ENCODE measurements around the gene TPM4.
"Not testable (repeated sequence)": the region's sequence is repeated elsewhere in the genome, so short reads cannot be mapped to it uniquely, and the experiment has no call there.

Gene TPM4

DNA sequence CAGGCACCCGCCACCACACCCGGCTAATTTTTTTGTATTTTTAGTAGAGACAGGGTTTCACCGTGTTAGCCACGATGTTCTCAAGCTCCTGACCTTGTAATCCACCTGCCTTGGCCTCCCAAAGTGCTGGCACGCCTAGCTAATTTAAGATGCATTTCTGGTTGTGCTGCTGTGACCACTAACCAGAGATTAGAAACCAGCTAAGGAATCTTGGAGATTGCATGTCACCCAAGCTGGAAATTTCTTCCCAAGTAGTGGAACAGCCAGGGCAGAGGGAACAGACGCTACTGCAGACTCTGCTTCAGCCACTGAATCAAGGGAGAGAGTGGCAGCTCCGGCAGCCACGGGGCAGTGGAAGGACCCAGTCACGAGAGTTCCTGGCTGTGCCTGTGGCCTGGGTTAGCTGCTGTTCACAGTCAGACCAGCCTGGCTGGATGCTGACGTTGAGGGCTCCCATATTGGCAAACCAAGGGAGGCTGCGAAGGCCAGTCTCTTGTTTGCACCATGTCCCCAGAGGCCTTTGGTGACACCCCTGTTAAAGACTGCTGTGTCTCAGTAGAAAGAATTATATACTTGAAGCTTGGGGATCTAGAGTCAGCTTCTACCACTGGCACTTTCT, 7.9 kb downstream of the TPM4 start:
- TF ChIP-seq, protein P1, sequence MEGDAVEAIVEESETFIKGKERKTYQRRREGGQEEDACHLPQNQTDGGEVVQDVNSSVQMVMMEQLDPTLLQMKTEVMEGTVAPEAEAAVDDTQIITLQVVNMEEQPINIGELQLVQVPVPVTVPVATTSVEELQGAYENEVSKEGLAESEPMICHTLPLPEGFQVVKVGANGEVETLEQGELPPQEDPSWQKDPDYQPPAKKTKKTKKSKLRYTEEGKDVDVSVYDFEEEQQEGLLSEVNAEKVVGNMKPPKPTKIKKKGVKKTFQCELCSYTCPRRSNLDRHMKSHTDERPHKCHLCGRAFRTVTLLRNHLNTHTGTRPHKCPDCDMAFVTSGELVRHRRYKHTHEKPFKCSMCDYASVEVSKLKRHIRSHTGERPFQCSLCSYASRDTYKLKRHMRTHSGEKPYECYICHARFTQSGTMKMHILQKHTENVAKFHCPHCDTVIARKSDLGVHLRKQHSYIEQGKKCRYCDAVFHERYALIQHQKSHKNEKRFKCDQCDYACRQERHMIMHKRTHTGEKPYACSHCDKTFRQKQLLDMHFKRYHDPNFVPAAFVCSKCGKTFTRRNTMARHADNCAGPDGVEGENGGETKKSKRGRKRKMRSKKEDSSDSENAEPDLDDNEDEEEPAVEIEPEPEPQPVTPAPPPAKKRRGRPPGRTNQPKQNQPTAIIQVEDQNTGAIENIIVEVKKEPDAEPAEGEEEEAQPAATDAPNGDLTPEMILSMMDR (IDR thresholded peaks at IDR 0.05; ENCODE audit: low read depth, low read length), result no peak
- no peak for DNase-seq (ENCODE audit: extremely low read depth, low read depth)

GRCh38 chr19:16085115-16085514, 8.8 kb downstream of the TPM4 start:
- TF ChIP-seq, protein P1 (IDR thresholded peaks at IDR 0.05; ENCODE audit: low read depth, low read length), result no peak

DNA sequence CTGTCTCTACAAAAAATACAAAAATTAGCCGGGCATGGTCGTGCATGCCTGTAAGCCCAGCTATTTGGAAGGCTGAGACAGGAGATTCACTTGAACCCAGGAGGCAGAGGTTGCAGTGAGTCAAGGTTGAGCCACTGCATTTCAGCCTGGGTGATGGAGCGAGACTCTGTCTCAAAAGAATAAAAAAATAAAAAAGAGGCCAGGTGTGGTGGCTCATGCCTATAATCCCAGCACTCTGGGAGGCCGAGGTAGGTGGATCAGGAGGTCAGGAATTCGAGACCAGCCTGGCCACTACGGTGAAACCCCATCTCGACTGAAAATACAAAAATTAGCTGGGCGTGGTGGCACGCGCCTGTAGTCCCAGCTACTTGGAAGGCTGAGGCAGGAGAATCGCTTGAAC, 11.1 kb downstream of the TPM4 start:
- not testable (repeated sequence) for DNase-seq (ENCODE audit: extremely low read depth, low read depth)

More at GRCh38 chr19:16085115-16085514, 8.8 kb downstream of the TPM4 start:
- no peak for DNase-seq (ENCODE audit: extremely low read depth, low read depth)

DNA sequence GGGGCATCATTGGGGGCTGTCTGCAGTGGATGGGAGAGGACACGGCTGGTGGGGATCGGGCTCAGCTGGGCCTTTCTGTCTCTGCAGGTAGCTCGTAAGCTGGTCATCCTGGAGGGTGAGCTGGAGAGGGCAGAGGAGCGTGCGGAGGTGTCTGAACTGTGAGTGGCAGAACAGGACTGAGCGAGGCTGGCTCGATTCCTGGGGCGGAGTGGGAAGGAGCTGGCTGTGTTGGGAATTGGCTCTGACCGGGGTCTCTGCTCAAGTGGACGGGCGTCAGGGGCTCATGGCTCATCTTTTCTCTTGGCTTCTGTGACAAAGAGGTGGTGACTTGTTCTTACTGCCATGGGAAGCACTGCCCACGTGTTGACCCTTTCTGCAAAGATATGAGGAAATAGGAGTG, 11.6 kb downstream of the TPM4 start:
- no peak for DNase-seq (ENCODE audit: extremely low read depth, low read depth)
- TF ChIP-seq, protein P1 (IDR thresholded peaks at IDR 0.05; ENCODE audit: low read depth, low read length), result no peak

DNA sequence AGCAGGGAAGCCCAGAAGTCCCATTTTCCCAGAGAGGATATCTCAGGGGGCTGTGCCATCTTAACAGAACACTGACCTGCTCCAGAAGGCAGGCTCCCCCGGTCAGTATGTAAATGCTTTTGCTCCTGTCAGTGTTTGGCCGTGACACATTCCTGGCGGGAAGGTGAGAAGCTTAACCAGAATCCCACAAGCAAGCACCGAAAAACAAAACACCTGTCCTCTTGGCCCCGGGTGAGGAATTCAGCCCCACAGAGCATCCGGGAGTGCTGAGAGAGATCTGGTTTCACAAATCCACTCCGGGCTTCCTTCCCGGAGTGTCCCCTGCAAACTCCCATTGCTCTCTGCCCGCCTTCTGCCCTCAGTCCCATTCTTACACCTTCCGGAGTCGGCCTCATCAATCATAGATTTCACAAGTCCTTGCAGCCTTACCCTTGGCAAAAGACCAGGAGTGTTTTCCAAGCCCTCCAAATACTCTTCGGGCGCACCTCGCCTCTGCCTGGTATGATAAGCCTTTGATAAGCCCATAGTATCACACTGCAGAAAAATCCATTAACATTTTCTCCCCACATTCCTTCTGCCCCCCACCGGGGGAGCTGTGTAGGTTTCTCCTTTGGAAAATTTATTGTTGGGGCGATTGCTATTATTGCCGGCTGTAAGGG, 12.2 kb downstream of the TPM4 start:
- DNase-seq (ENCODE audit: extremely low read depth, low read depth), result no peak
- TF ChIP-seq, protein P1 (IDR thresholded peaks at IDR 0.05; ENCODE audit: low read depth, low read length), result 0 out of 2 replicates have a peak, but pooled peaks have one; percentile 11

DNA sequence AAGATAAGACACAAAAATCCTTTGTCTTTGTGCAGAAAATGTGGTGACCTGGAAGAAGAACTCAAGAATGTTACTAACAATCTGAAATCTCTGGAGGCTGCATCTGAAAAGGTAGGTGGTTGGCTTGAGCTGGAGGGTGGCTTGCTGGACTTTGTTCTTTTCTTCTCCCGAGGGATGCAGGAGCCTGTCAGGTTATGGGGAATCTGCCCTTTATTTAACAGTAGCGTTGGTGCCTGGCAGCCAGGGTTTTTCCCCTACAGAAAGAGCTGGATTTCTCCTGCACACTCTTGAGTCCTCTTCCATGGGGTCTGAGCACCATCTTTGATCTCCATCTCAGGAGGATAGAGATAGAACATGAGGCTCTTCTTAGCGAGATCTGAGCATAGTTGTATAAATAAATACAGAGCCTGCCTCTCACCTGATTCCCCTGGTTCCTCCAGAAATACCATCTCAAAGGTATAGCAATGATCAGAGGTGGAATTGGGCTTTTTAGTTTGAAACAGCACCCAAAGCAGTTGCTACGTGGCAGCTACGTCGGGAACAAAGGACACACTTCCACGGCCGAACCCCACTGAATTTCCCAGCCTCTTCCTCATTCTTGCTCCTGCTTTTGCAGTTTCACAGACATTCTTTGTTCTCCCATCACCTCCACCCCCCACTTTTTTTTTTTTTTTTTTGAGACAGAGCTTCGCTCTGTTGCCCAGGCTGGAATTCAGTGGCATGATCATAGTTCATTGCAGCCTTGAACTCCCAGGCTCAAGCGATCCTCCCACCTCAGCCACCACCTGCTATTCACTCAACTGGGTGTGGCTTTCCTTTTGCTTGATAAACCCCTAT, 12.9 kb downstream of the TPM4 start:
- TF ChIP-seq, protein P1 (IDR thresholded peaks at IDR 0.05; ENCODE audit: low read depth, low read length), result no peak
- no peak for DNase-seq (ENCODE audit: extremely low read depth, low read depth)

DNA sequence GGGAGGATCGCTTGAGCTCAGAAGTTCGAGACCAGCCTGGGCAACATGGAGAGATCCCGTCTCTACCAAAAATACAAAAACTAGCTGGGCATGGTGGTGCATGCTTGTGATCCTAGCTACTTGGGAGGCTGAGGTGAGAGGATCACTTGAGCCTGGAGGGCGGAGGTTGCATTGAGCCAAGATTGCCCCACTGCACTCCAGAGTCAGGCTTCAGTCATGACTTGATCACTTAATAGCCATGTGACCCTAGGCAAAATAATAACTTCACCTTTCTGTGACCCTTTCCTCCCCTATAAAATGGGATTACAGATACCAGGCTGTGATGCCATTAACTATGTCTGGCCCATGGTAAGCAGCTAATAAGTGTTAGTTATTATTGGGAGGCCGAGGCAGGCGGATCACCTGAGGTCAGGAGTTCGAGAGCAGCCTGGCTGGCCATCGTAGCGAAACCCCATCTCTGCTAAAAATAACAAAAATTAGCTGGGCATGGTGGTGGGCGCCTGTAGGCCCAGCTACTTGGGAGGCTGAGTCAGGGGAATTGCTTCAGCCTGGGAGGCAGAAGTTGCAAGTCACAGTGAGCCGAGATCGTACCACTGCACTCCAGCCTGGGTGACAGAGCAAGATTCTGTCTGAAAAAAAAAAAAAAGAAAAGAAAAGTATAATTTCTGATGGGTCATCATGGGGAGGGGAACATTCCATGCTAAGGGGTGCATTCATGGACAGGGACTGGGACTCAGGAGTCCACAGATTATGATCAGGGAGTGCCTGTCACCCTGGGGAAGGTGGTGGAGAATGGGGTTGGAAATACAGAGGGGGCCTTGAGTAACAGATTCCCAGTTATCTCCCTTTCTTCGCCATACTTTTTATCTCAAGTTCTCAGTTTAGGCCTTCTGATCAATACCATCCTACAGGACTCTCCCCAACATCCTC, 15.5 kb downstream of the TPM4 start:
- TF ChIP-seq, protein P1 (IDR thresholded peaks at IDR 0.05; ENCODE audit: low read depth, low read length), result no peak
- DNase-seq (ENCODE audit: extremely low read depth, low read depth), result no peak

Measured in AG09319 (cell line).